ENCODE results near the gene JPT2.

JPT2 gene

GRCh38 chr16:1677339-1677738 is 740 bp upstream of the JPT2 start:
- Mint-ChIP-seq H3K9me3 (no peaks in the 10 kb centered on the region), H3K27me3 (no peaks in the 10 kb centered on the region), H3K27ac (peak overlapping the region; percentile 64), H3K4me3 (peak overlapping the region; percentile 58), H3K36me3 (ENCODE audit: low read depth) (peaks cover 23% of the 10 kb centered on the region), H3K4me1 (peaks cover 30% of the 10 kb centered on the region)
- DNase-seq (no peak), ATAC-seq (no peak)

- Mint-ChIP-seq H3K36me3 (ENCODE audit: low read depth) (peaks cover 20% of the 10 kb centered on the region), H3K9me3 (no peaks in the 10 kb centered on the region), H3K27me3 (no peaks in the 10 kb centered on the region), H3K4me3 (peak overlapping the region; percentile 95), H3K4me1 (peaks cover 30% of the 10 kb centered on the region), H3K27ac (peak overlapping the region; percentile 91)
- ATAC-seq (peak; percentile 7), DNase-seq (peak; percentile 42)
These were observed 520 bp downstream of the JPT2 start for GRCh38 chr16:1678500-1679098.

- Mint-ChIP-seq H3K27ac (no peak overlapping the region), H3K4me1 (peaks cover 30% of the 10 kb centered on the region), H3K27me3 (no peaks in the 10 kb centered on the region), H3K9me3 (no peaks in the 10 kb centered on the region), H3K4me3 (peak overlapping the region; percentile 95), H3K36me3 (ENCODE audit: low read depth) (peaks cover 15% of the 10 kb centered on the region)
- ATAC-seq (no peak), DNase-seq (no peak)
These were observed 2.3 kb downstream of the JPT2 start for GRCh38 chr16:1680361-1680760.

GRCh38 chr16:1681032-1681431 is 3.0 kb downstream of the JPT2 start:
- H3K4me1 Mint-ChIP-seq, result peaks cover 30% of the 10 kb centered on the region
- ATAC-seq (no peak), DNase-seq (no peak)
- peaks cover 19% of the 10 kb centered on the region for H3K36me3 Mint-ChIP-seq (ENCODE audit: low read depth)
- H3K27me3 Mint-ChIP-seq, result no peaks in the 10 kb centered on the region
- no peaks in the 10 kb centered on the region for H3K9me3 Mint-ChIP-seq
- H3K4me3 Mint-ChIP-seq, result no peak overlapping the region
- no peak overlapping the region for H3K27ac Mint-ChIP-seq

- Mint-ChIP-seq H3K4me3 (no peak overlapping the region), H3K4me1 (peaks cover 7% of the 10 kb centered on the region), H3K27ac (no peak overlapping the region), H3K27me3 (no peaks in the 10 kb centered on the region), H3K9me3 (no peaks in the 10 kb centered on the region), H3K36me3 (ENCODE audit: low read depth) (peaks cover 40% of the 10 kb centered on the region)
- ATAC-seq (no peak), DNase-seq (no peak)
These were observed 9.6 kb downstream of the JPT2 start for GRCh38 chr16:1687427-1688316.

- Mint-ChIP-seq H3K36me3 (ENCODE audit: low read depth) (peaks cover 46% of the 10 kb centered on the region), H3K4me3 (no peak overlapping the region), H3K27ac (no peak overlapping the region), H3K27me3 (no peaks in the 10 kb centered on the region), H3K4me1 (peaks cover 7% of the 10 kb centered on the region), H3K9me3 (no peaks in the 10 kb centered on the region)
- no peak for ATAC-seq
- DNase-seq, result no peak
These were observed 10.9 kb downstream of the JPT2 start for GRCh38 chr16:1688807-1689560.

- Mint-ChIP-seq H3K27ac (no peak overlapping the region), H3K36me3 (ENCODE audit: low read depth) (peaks cover 53% of the 10 kb centered on the region), H3K4me1 (peaks cover 7% of the 10 kb centered on the region), H3K4me3 (no peak overlapping the region), H3K9me3 (no peaks in the 10 kb centered on the region), H3K27me3 (no peaks in the 10 kb centered on the region)
- DNase-seq (no peak), ATAC-seq (no peak)
These were observed 11.8 kb downstream of the JPT2 start for GRCh38 chr16:1689853-1690252.

GRCh38 chr16:1690810-1691209 is 12.7 kb downstream of the JPT2 start:
- no peaks in the 10 kb centered on the region for H3K9me3 Mint-ChIP-seq
- H3K4me3 Mint-ChIP-seq, result no peak overlapping the region
- no peaks in the 10 kb centered on the region for H3K27me3 Mint-ChIP-seq
- H3K36me3 Mint-ChIP-seq (ENCODE audit: low read depth), result peaks cover 52% of the 10 kb centered on the region
- no peak for ATAC-seq
- H3K4me1 Mint-ChIP-seq, result peaks cover 7% of the 10 kb centered on the region
- H3K27ac Mint-ChIP-seq, result no peak overlapping the region
- DNase-seq, result no peak

- Mint-ChIP-seq H3K27me3 (no peaks in the 10 kb centered on the region), H3K27ac (no peak overlapping the region), H3K4me1 (peaks cover 7% of the 10 kb centered on the region), H3K4me3 (no peak overlapping the region), H3K36me3 (ENCODE audit: low read depth) (peaks cover 52% of the 10 kb centered on the region), H3K9me3 (no peaks in the 10 kb centered on the region)
- DNase-seq (no peak), ATAC-seq (no peak)
These were observed 13.2 kb downstream of the JPT2 start for GRCh38 chr16:1691276-1691675.

- Mint-ChIP-seq H3K4me3 (no peak overlapping the region), H3K27ac (no peak overlapping the region), H3K9me3 (no peaks in the 10 kb centered on the region), H3K4me1 (peaks cover 7% of the 10 kb centered on the region), H3K27me3 (no peaks in the 10 kb centered on the region), H3K36me3 (ENCODE audit: low read depth) (peaks cover 56% of the 10 kb centered on the region)
- ATAC-seq, result no peak
- no peak for DNase-seq
These were observed 13.9 kb downstream of the JPT2 start for GRCh38 chr16:1691956-1692355.

GRCh38 chr16:1696863-1697262 is 18.8 kb downstream of the JPT2 start:
- H3K27ac Mint-ChIP-seq, result no peak overlapping the region
- H3K4me1 Mint-ChIP-seq, result no peaks in the 10 kb centered on the region
- no peak overlapping the region for H3K4me3 Mint-ChIP-seq
- ATAC-seq (no peak), DNase-seq (no peak)
- peaks cover 57% of the 10 kb centered on the region for H3K36me3 Mint-ChIP-seq (ENCODE audit: low read depth)
- H3K9me3 Mint-ChIP-seq, result no peaks in the 10 kb centered on the region
- H3K27me3 Mint-ChIP-seq, result no peaks in the 10 kb centered on the region

GRCh38 chr16:1698680-1699079 is 20.6 kb downstream of the JPT2 start:
- H3K4me3 Mint-ChIP-seq, result no peak overlapping the region
- no peaks in the 10 kb centered on the region for H3K4me1 Mint-ChIP-seq
- no peak for ATAC-seq
- no peaks in the 10 kb centered on the region for H3K9me3 Mint-ChIP-seq
- no peak overlapping the region for H3K27ac Mint-ChIP-seq
- no peak for DNase-seq
- H3K27me3 Mint-ChIP-seq, result no peaks in the 10 kb centered on the region
- H3K36me3 Mint-ChIP-seq (ENCODE audit: low read depth), result peaks cover 49% of the 10 kb centered on the region

GRCh38 chr16:1700246-1700645 is 22.2 kb downstream of the JPT2 start:
- H3K4me3 Mint-ChIP-seq, result no peak overlapping the region
- no peaks in the 10 kb centered on the region for H3K9me3 Mint-ChIP-seq
- H3K4me1 Mint-ChIP-seq, result peaks cover 11% of the 10 kb centered on the region
- H3K27ac Mint-ChIP-seq, result no peak overlapping the region
- no peaks in the 10 kb centered on the region for H3K27me3 Mint-ChIP-seq
- peaks cover 41% of the 10 kb centered on the region for H3K36me3 Mint-ChIP-seq (ENCODE audit: low read depth)
- no peak for ATAC-seq
- no peak for DNase-seq

GRCh38 chr16:1701216-1701878 is 23.3 kb downstream of the JPT2 start:
- H3K27me3 Mint-ChIP-seq, result no peaks in the 10 kb centered on the region
- peaks cover 39% of the 10 kb centered on the region for H3K36me3 Mint-ChIP-seq (ENCODE audit: low read depth)
- peaks cover 16% of the 10 kb centered on the region for H3K4me1 Mint-ChIP-seq
- H3K27ac Mint-ChIP-seq, result peak overlapping the region; percentile 43
- no peak for DNase-seq
- no peaks in the 10 kb centered on the region for H3K9me3 Mint-ChIP-seq
- H3K4me3 Mint-ChIP-seq, result no peak overlapping the region
- no peak for ATAC-seq

Data from activated naive CD8-positive, alpha-beta T cell treated with anti-CD3 and anti-CD28 coated beads, Interleukin-2, amount 50 U/mL, for 24 hours (primary cell).